Fibroblast of lung (primary cell): Measurements from ENCODE around the gene YTHDC2. TPM values are rescaled to one million over a fixed set of nuclear protein-coding genes. Genes with fewer than 3 reads are reported as not detected.

Experiments used
- DNase-seq, 2 donors: peaks; one replicate each; pipeline versions ENCODE4 v3.0.0 to v3.0.0-alpha.2; 2010; ENCODE audit warnings: low read depth in 2 of 2
- H2AFZ ChIP-seq: 2 replicates; pipeline ENCODE4 v1.5.1; 2012; ENCODE audit warnings: low read length, control low read depth, inconsistent platforms
- H3K27ac ChIP-seq: 2 replicates; pipeline ENCODE4 v1.5.1; 2011; ENCODE audit warnings: low read length, control low read depth; ENCODE audit not compliant: insufficient read depth
- H3K27me3 ChIP-seq: 2 replicates; pipeline ENCODE4 v1.5.1; 2011; ENCODE audit warnings: mild to moderate bottlenecking, low read length; ENCODE audit not compliant: control insufficient read depth, insufficient read depth
- H3K36me3 ChIP-seq: 2 replicates; pipeline ENCODE4 v1.5.1; 2011; ENCODE audit warnings: low read length; ENCODE audit not compliant: control insufficient read depth, insufficient read depth
- H3K4me1 ChIP-seq: 2 replicates; pipeline ENCODE4 v1.5.1; 2011; ENCODE audit warnings: low read length; ENCODE audit not compliant: control insufficient read depth, insufficient read depth; ENCODE audit errors: extremely low read depth
- H3K4me2 ChIP-seq: 2 replicates; pipeline ENCODE4 v1.5.1; 2011; ENCODE audit warnings: low read length, control low read depth; ENCODE audit not compliant: insufficient read depth; ENCODE audit errors: extremely low read depth
- H3K4me3 ChIP-seq, 4 experiments: fragments of 200-600 bp in 1 of 4; sonication (generic) in 1 of 4; replicated peaks in 1 of 4; 2 replicates each; pipeline ENCODE4 v1.5.1; 2011 to 2016; ENCODE audit warnings: low read length in 4 of 4, low read depth in 3 of 4, mild to moderate bottlenecking in 3 of 4, control low read depth in 2 of 4, inconsistent platforms in 1 of 4, mixed read lengths in 1 of 4; ENCODE audit not compliant: insufficient read depth in 1 of 4; ENCODE audit errors: control extremely low read depth in 1 of 4
- H3K79me2 ChIP-seq: 2 replicates; pipeline ENCODE4 v1.5.1; 2012; ENCODE audit warnings: mild to moderate bottlenecking, low read length, inconsistent platforms; ENCODE audit not compliant: control insufficient read depth, insufficient read depth
- H3K9ac ChIP-seq: 2 replicates; pipeline ENCODE4 v1.5.1; 2011; ENCODE audit warnings: mild to moderate bottlenecking, low read length, control low read depth; ENCODE audit not compliant: insufficient read depth
- H3K9me3 ChIP-seq: 2 replicates; pipeline ENCODE4 v1.5.1; 2012; ENCODE audit warnings: low read depth, low read length; ENCODE audit not compliant: control insufficient read depth, insufficient read depth
- H4K20me1 ChIP-seq: 2 replicates; pipeline ENCODE4 v1.5.1; 2011; ENCODE audit warnings: low read length; ENCODE audit not compliant: control insufficient read depth, insufficient read depth; ENCODE audit errors: extremely low read depth
- CTCF ChIP-seq, 2 donors: IDR thresholded peaks in 1 of 2; conservative IDR thresholded peaks in 1 of 2; 1 replicate in 1 of 2; 2 replicates in 1 of 2; pipeline ENCODE4 v1.5.1; 2011 to 2012; ENCODE audit warnings: low read length in 2 of 2, control low read depth in 1 of 2, inconsistent platforms in 1 of 2, low read depth in 1 of 2, mild to moderate bottlenecking in 1 of 2
- EZH2 ChIP-seq: IDR thresholded peaks from 2 replicates; pipeline ENCODE4 v1.5.1; 2012; ENCODE audit warnings: low read length, control low read depth, mild to moderate bottlenecking; ENCODE audit errors: missing control alignments
- polyA plus RNA-seq, 2 donors: library from polyadenylated mRNA; depleted of rRNA in 1 of 2; stranded (reverse) in 1 of 2; unstranded in 1 of 2; fragments of >200 nt; gene quantifications; 2 replicates each; pipeline ENCODE4 v1.2.1, GENCODE V29; 2011 to 2012; ENCODE audit warnings: missing spikeins in 1 of 2
- total RNA-seq: library from RNA; depleted of rRNA; stranded (reverse); fragments of >200 nt; gene quantifications from 2 replicates; pipeline ENCODE4 v1.2.1, GENCODE V29; 2014

Gene YTHDC2
- total and polyA plus RNA-seq, 2 donors (not counting 1 experiment from before 2014, with no cell fraction given), result 8.3 to 32.7 TPM

- Histone ChIP-seq H3K4me3 (no peak overlapping the region), H3K9me3 (no peaks in the 10 kb centered on the region), H3K27ac (no peak overlapping the region), H3K4me1 (peaks cover 2% of the 10 kb centered on the region), H3K27me3 (no peaks in the 10 kb centered on the region), H3K9ac (no peak overlapping the region), H3K4me2 (no peak overlapping the region), H3K79me2 (peaks cover 6% of the 10 kb centered on the region), H2AFZ (no peak overlapping the region), H3K36me3 (no peaks in the 10 kb centered on the region), H4K20me1 (no peaks in the 10 kb centered on the region)
- TF ChIP-seq CTCF (conservative IDR thresholded peaks at IDR 0.05 in 1 of 2, IDR thresholded peaks at IDR 0.05 in 1 of 2; ENCODE audit: low read depth in 1 of 2, low read length in 2 of 2), result no peak
- no peak for TF ChIP-seq EZH2
- DNase-seq, result no peak
These were observed 9.7 kb downstream of the YTHDC2 start for GRCh38 chr5:113523168-113523567.

- TF ChIP-seq CTCF (conservative IDR thresholded peaks at IDR 0.05 in 1 of 2, IDR thresholded peaks at IDR 0.05 in 1 of 2; ENCODE audit: low read depth in 1 of 2, low read length in 2 of 2) (no peak), EZH2 (no peak)
- DNase-seq, result no peak
- no peak overlapping the region for H3K27ac ChIP-seq
- H3K4me1 ChIP-seq, result peaks cover 2% of the 10 kb centered on the region
- H2AFZ ChIP-seq, result no peak overlapping the region
- no peak overlapping the region for H3K9ac ChIP-seq
- no peaks in the 10 kb centered on the region for H4K20me1 ChIP-seq
- no peaks in the 10 kb centered on the region for H3K9me3 ChIP-seq
- no peaks in the 10 kb centered on the region for H3K27me3 ChIP-seq
- H3K4me2 ChIP-seq, result no peak overlapping the region
- H3K79me2 ChIP-seq, result peaks cover 6% of the 10 kb centered on the region
- H3K36me3 ChIP-seq, result no peaks in the 10 kb centered on the region
- H3K4me3 ChIP-seq, result no peak overlapping the region
These were observed 11.4 kb downstream of the YTHDC2 start for GRCh38 chr5:113524927-113525326.

GRCh38 chr5:113526421-113526820 lies 12.9 kb downstream of the YTHDC2 start:
- Histone ChIP-seq H3K4me2 (no peak overlapping the region), H2AFZ (no peak overlapping the region), H3K36me3 (no peaks in the 10 kb centered on the region), H3K27ac (no peak overlapping the region), H4K20me1 (no peaks in the 10 kb centered on the region), H3K27me3 (no peaks in the 10 kb centered on the region), H3K4me1 (peaks cover 2% of the 10 kb centered on the region), H3K9me3 (no peaks in the 10 kb centered on the region), H3K4me3 (no peak overlapping the region), H3K79me2 (peaks cover 2% of the 10 kb centered on the region), H3K9ac (no peak overlapping the region)
- TF ChIP-seq EZH2, result no peak
- DNase-seq, result peak in 1 of 2 donors; percentile 58
